Activated naive CD8-positive, alpha-beta T cell treated with anti-CD3 and anti-CD28 coated beads for 36 hours (primary cell): Measurements from ENCODE around the gene AASS. TPM values are rescaled to one million over a fixed set of nuclear protein-coding genes. Genes with fewer than 3 reads are reported as not detected.

Experiments used
- DNase-seq: peaks from one replicate; pipeline ENCODE4 v3.0.0; 2021
- H3K27ac Mint-ChIP-seq: one replicate; pipeline ENCODE4 v1.8.0; 2022; ENCODE audit warnings: mild to moderate bottlenecking, moderate library complexity, mixed read lengths
- H3K27me3 Mint-ChIP-seq: one replicate; pipeline ENCODE4 v1.8.0; 2022; ENCODE audit warnings: mild to moderate bottlenecking, mixed read lengths
- H3K36me3 Mint-ChIP-seq: one replicate; pipeline ENCODE4 v1.8.0; 2021; ENCODE audit warnings: mild to moderate bottlenecking, mixed read lengths
- H3K4me1 Mint-ChIP-seq: one replicate; pipeline ENCODE4 v1.8.0; 2021; ENCODE audit warnings: mixed read lengths
- H3K4me3 Mint-ChIP-seq: one replicate; pipeline ENCODE4 v1.8.0; 2022; ENCODE audit warnings: mild to moderate bottlenecking, moderate library complexity, mixed read lengths
- H3K9me3 Mint-ChIP-seq: one replicate; pipeline ENCODE4 v1.8.0; 2022; ENCODE audit warnings: mixed read lengths
- total RNA-seq, 2 experiments: library from RNA; stranded (reverse); gene quantifications; one replicate each; pipeline ENCODE4 v1.2.3, GENCODE V29; 2021

Gene AASS
- total RNA-seq, 2 experiments from 2014 or later: 1.5 to 1.8 TPM

DNA sequence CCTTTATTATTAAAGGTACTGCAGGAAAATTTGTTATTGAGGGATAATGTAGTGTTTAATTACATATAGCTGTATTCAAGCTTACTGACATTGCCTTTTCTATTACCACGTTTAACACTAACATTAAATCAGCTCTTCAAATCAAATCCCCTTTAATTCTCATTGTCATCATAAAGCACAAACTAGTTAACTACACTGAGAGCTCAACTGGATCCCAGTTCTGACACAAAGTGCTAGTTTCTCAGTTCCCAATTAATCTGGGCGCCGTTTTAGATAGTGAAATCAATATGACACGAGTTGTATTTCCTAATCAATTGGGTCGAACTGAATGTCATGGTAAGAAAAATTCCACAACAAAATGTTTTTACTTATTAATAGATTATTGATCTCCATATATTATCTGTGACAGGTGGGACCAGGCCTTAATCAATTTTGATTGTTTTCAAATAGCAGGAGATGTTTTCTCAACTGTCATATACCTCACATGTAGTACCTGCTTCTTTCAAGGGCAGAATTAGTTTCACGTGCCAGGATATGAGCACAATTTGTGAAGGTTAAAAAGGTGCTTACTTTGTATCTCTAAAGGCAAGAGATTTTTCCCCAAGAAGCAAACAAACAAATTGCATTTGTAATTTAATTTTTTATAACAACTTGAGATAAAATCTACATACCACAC is 71.0 kb downstream of the AASS start:
- no peaks in the 10 kb centered on the region for H3K27me3 Mint-ChIP-seq
- H3K4me1 Mint-ChIP-seq: no peaks in the 10 kb centered on the region
- H3K36me3 Mint-ChIP-seq: peaks cover 2% of the 10 kb centered on the region
- H3K27ac Mint-ChIP-seq: no peak overlapping the region
- no peak for DNase-seq
- H3K9me3 Mint-ChIP-seq: peaks cover 2% of the 10 kb centered on the region
- H3K4me3 Mint-ChIP-seq: no peak overlapping the region

- peaks cover 2% of the 10 kb centered on the region for H3K36me3 Mint-ChIP-seq
- H3K27me3 Mint-ChIP-seq: no peaks in the 10 kb centered on the region
- no peaks in the 10 kb centered on the region for H3K4me1 Mint-ChIP-seq
- no peak for DNase-seq
- peaks cover 2% of the 10 kb centered on the region for H3K9me3 Mint-ChIP-seq
- H3K4me3 Mint-ChIP-seq: no peak overlapping the region
- no peak overlapping the region for H3K27ac Mint-ChIP-seq
These were observed 71.8 kb downstream of the AASS start for GRCh38 chr7:122072272-122072671.

GRCh38 chr7:122070834-122071233 is 73.2 kb downstream of the AASS start:
- Mint-ChIP-seq H3K4me1 (no peaks in the 10 kb centered on the region), H3K27me3 (no peaks in the 10 kb centered on the region), H3K4me3 (no peak overlapping the region), H3K9me3 (peaks cover 2% of the 10 kb centered on the region), H3K27ac (no peak overlapping the region), H3K36me3 (peaks cover 2% of the 10 kb centered on the region)
- DNase-seq: no peak

- Mint-ChIP-seq H3K4me1 (no peaks in the 10 kb centered on the region), H3K4me3 (no peak overlapping the region), H3K9me3 (peaks cover 2% of the 10 kb centered on the region), H3K27me3 (no peaks in the 10 kb centered on the region), H3K36me3 (no peaks in the 10 kb centered on the region), H3K27ac (no peak overlapping the region)
- DNase-seq: no peak
These were observed 74.0 kb downstream of the AASS start for GRCh38 chr7:122070062-122070461.

DNA sequence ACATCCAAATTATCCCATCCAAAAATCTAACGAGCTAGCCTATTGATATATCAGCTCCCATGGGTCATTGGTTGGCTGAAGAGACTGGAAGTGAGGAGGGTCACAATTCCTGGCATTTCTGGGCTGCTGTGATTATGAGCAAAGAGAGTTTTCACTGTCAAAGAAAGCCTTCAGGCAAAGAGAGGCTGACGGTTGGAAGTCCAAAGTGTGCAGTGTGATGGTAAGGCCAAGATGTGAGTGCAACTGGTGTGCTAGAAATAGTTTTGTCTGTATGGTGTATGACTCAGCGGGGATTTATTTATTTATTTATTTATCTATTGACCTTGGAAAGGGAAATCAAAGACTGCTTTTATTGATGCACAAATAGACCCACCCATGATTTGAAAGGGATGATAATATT is 75.0 kb downstream of the AASS start:
- H3K4me3 Mint-ChIP-seq: no peak overlapping the region
- H3K27ac Mint-ChIP-seq: no peak overlapping the region
- H3K4me1 Mint-ChIP-seq: no peaks in the 10 kb centered on the region
- no peaks in the 10 kb centered on the region for H3K36me3 Mint-ChIP-seq
- DNase-seq: no peak
- H3K27me3 Mint-ChIP-seq: no peaks in the 10 kb centered on the region
- H3K9me3 Mint-ChIP-seq: no peaks in the 10 kb centered on the region

DNA sequence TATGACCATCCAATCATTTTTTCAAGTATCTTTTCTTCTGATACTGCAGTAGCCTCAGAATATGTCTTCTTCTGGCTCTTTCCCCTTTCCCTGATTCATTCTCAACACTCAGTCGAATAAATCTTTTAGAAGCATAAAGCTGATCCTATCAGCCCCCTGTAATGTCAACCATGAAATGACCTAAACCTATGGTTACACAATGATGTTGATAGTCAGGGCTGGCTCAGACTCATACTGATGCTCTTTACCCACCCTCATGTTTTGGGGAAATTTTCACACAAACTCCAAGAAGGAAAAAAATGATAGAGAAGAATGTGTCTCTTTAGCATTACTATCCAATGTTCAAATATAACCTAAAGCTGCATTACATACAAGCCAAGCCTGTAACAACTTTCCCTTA is 76.0 kb downstream of the AASS start:
- Mint-ChIP-seq H3K9me3 (no peaks in the 10 kb centered on the region), H3K4me1 (no peaks in the 10 kb centered on the region), H3K27ac (no peak overlapping the region), H3K36me3 (no peaks in the 10 kb centered on the region), H3K27me3 (no peaks in the 10 kb centered on the region), H3K4me3 (no peak overlapping the region)
- no peak for DNase-seq

DNA sequence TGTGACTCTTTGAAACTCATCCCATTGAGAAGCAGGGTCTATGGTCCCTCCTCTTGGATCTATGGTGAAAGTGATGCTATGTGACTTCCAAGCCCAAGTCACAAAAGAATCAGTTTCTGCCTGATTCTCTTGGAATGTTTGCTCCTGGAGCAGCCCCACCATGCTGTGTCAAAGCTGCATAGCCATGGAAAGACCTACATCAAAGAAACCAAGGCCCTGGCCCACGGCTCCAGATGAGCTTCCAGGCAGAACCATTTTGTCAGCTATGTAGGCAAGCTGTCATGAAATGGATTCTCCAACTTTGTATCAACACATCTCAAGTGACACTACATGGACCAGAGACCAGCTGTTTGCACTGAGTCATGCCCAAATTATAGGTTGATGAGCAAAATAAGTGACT is 77.0 kb downstream of the AASS start:
- DNase-seq: no peak
- Mint-ChIP-seq H3K27ac (no peak overlapping the region), H3K9me3 (no peaks in the 10 kb centered on the region), H3K27me3 (no peaks in the 10 kb centered on the region), H3K4me1 (no peaks in the 10 kb centered on the region), H3K4me3 (no peak overlapping the region), H3K36me3 (no peaks in the 10 kb centered on the region)

GRCh38 chr7:122064971-122065370 is 79.1 kb downstream of the AASS start:
- Mint-ChIP-seq H3K27ac (no peak overlapping the region), H3K4me1 (no peaks in the 10 kb centered on the region), H3K9me3 (no peaks in the 10 kb centered on the region), H3K27me3 (no peaks in the 10 kb centered on the region), H3K36me3 (no peaks in the 10 kb centered on the region), H3K4me3 (no peak overlapping the region)
- no peak for DNase-seq

DNA sequence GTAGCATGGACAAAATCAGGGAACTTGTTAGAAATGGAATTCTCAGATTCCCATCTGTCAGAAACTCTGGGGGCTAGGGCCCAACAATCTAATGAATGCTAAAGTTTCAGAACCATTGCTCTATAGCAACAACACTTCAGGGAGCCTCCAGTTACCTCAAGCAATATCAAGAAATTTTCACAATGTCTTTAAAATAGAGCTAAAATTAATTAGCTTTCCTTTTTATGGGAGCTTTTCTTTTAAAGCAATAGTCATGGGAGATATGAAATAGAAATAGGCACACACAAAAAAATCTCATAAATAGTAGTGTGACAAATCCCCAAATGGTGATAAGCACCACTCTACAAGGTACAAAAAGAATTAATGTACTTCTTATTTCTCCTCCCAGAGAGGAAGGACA is 80.9 kb downstream of the AASS start:
- H3K4me3 Mint-ChIP-seq: no peak overlapping the region
- no peak overlapping the region for H3K27ac Mint-ChIP-seq
- H3K4me1 Mint-ChIP-seq: no peaks in the 10 kb centered on the region
- no peak for DNase-seq
- H3K27me3 Mint-ChIP-seq: no peaks in the 10 kb centered on the region
- H3K36me3 Mint-ChIP-seq: no peaks in the 10 kb centered on the region
- no peaks in the 10 kb centered on the region for H3K9me3 Mint-ChIP-seq

GRCh38 chr7:122059542-122059941 is 84.5 kb downstream of the AASS start:
- H3K9me3 Mint-ChIP-seq: no peaks in the 10 kb centered on the region
- no peak overlapping the region for H3K27ac Mint-ChIP-seq
- no peak overlapping the region for H3K4me3 Mint-ChIP-seq
- H3K27me3 Mint-ChIP-seq: no peaks in the 10 kb centered on the region
- DNase-seq: no peak
- no peaks in the 10 kb centered on the region for H3K4me1 Mint-ChIP-seq
- no peaks in the 10 kb centered on the region for H3K36me3 Mint-ChIP-seq

DNA sequence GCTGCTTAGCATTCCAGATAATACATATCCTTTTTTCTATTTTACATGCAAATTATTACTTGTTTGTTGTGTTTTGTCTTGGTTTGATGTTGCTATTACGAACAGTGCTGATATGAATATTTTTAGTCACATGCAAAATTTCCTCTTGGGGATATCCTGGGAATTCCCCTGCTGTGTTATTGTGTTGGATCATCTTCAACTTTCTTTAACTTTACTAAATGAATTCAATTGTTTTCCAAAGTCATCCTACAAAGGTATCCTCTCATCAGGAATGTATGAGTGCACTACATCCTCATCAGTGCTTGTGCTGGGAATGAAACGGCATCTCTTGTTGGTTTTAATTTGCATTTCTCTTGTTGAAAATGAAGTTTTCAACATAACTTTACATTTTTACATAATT is 87.1 kb downstream of the AASS start:
- Mint-ChIP-seq H3K36me3 (no peaks in the 10 kb centered on the region), H3K9me3 (no peaks in the 10 kb centered on the region), H3K27ac (no peak overlapping the region), H3K4me3 (no peak overlapping the region), H3K27me3 (no peaks in the 10 kb centered on the region), H3K4me1 (no peaks in the 10 kb centered on the region)
- DNase-seq: no peak

GRCh38 chr7:122055073-122055472 is 89.0 kb downstream of the AASS start:
- no peak overlapping the region for H3K4me3 Mint-ChIP-seq
- no peaks in the 10 kb centered on the region for H3K9me3 Mint-ChIP-seq
- no peak overlapping the region for H3K27ac Mint-ChIP-seq
- no peaks in the 10 kb centered on the region for H3K4me1 Mint-ChIP-seq
- DNase-seq: no peak
- no peaks in the 10 kb centered on the region for H3K36me3 Mint-ChIP-seq
- no peaks in the 10 kb centered on the region for H3K27me3 Mint-ChIP-seq

DNA sequence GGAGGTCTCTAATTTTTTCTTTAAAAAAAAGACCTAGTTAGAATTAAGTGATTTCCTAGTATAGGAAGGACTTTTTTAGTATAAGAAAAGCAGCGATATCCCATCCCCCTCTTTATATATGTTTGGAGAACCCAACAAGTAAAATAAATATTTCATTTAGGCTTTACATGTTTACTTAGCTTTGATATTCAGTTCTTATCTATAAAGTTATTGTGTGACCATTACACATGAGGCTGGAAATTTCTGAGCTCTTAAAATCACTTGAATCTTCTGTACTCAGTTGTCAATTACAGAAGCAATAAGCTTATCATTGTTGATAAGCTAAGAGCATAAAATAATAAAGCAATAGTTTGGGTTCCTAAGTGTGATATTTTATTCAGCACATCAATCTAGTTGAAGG is 89.7 kb downstream of the AASS start:
- H3K27ac Mint-ChIP-seq: no peak overlapping the region
- H3K9me3 Mint-ChIP-seq: no peaks in the 10 kb centered on the region
- H3K4me1 Mint-ChIP-seq: no peaks in the 10 kb centered on the region
- H3K27me3 Mint-ChIP-seq: no peaks in the 10 kb centered on the region
- H3K4me3 Mint-ChIP-seq: no peak overlapping the region
- no peak for DNase-seq
- no peaks in the 10 kb centered on the region for H3K36me3 Mint-ChIP-seq

DNA sequence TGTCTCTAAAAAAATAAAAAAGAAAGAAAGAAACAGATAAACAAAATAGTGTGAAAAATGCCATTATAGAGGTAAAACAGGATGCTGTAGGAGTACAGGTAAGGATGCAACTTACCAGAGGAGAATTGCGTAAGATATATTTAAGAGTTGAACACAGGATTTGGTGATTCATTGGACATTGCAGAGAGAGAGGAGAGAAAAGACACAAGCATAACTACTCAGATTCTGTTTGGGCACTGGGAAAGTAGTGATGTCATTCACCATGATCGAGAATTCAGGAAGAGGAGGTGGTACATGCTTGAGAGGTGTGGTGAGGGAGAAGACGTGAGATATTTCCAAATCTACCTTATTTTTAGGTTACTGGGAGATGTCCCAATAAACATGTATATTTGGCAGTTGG is 97.6 kb downstream of the AASS start:
- Mint-ChIP-seq H3K4me3 (no peak overlapping the region), H3K27me3 (peaks cover 4% of the 10 kb centered on the region), H3K27ac (no peak overlapping the region), H3K9me3 (no peaks in the 10 kb centered on the region), H3K4me1 (no peaks in the 10 kb centered on the region), H3K36me3 (no peaks in the 10 kb centered on the region)
- no peak for DNase-seq

DNA sequence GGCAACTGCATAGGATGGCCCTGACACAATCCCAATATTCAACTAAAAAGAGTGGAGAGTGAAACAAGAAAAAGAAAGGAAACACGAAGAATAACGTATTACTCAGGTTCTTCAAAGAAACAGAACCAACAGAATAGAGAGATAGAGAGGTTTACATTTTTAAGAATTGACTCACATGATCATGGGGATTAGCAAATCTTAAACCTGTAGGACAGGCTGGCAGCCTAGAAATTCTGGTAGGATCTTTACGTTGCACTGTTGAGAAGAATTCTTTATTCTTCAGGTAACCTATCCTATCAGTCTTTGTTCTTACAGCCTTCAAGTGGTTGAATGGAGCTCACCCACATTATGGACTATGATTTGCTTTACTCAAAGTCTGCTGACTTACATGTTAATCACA is 103.9 kb downstream of the AASS start:
- no peak for DNase-seq
- Mint-ChIP-seq H3K4me3 (no peak overlapping the region), H3K27ac (no peak overlapping the region), H3K9me3 (no peaks in the 10 kb centered on the region), H3K4me1 (no peaks in the 10 kb centered on the region), H3K27me3 (no peaks in the 10 kb centered on the region), H3K36me3 (no peaks in the 10 kb centered on the region)

- Mint-ChIP-seq H3K4me3 (no peak overlapping the region), H3K4me1 (no peaks in the 10 kb centered on the region), H3K36me3 (no peaks in the 10 kb centered on the region), H3K9me3 (no peaks in the 10 kb centered on the region), H3K27ac (no peak overlapping the region), H3K27me3 (no peaks in the 10 kb centered on the region)
- DNase-seq: no peak
These were observed 105.1 kb downstream of the AASS start for GRCh38 chr7:122038904-122039303.

DNA sequence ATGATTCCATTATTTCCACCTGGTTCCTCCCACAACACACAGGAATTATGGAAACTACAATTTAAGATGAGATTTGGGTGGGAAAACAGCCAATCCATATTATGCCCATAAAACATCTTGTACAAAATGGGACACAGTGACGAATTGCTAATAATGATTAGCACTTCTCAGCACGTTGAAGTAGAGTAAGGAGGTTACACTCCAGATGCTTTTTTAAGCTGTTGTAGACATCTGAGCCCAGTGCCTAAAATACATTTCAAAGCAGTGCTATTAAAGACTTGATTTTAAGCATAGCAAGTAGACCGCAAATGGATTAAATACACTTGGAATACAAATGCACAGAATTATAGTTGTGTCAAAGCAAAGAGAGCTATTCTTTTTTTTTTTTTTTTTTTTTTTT is 105.9 kb downstream of the AASS start:
- no peaks in the 10 kb centered on the region for H3K4me1 Mint-ChIP-seq
- no peaks in the 10 kb centered on the region for H3K27me3 Mint-ChIP-seq
- no peak for DNase-seq
- no peak overlapping the region for H3K27ac Mint-ChIP-seq
- H3K9me3 Mint-ChIP-seq: no peaks in the 10 kb centered on the region
- H3K4me3 Mint-ChIP-seq: no peak overlapping the region
- no peaks in the 10 kb centered on the region for H3K36me3 Mint-ChIP-seq
